ENCODE data around the gene DISP1. TPM values are rescaled to one million over a fixed set of nuclear protein-coding genes. Genes with fewer than 3 reads are reported as not detected.

Gene DISP1
- total and polyA plus RNA-seq, 10 of the 15 experiments (the other 5 are each of a cell fraction or from before 2014, with no cell fraction given) = 0.11 to 1.4 (median 0.72) TPM

- Histone ChIP-seq H3K9ac (ENCODE audit: control insufficient read depth, insufficient read depth, low read length) (no peak overlapping the region), H4K20me1 (ENCODE audit: control insufficient read depth, insufficient read depth) (no peaks in the 10 kb centered on the region), H3K4me1 (ENCODE audit: control insufficient read depth, insufficient read depth, low read length) (no peaks in the 10 kb centered on the region), H3K4me2 (ENCODE audit: control insufficient read depth, insufficient read depth) (no peak overlapping the region), H3K36me3 (ENCODE audit: control insufficient read depth in 2 of 2, insufficient read depth in 2 of 2, low read length in 1 of 2) (no peaks in the 10 kb centered on the region), H3K9me3 (replicated peaks; ENCODE audit: control insufficient read depth, insufficient read depth, low read length) (no peaks in the 10 kb centered on the region), H2AFZ (ENCODE audit: control insufficient read depth, low read depth, low read length) (no peak overlapping the region), H3K27me3 (replicated peaks in 1 of 2; ENCODE audit: control insufficient read depth in 2 of 2, insufficient read depth in 2 of 2, low read length in 1 of 2) (no peaks in the 10 kb centered on the region; a peak in 3 of 4 replicates), H3K4me3 (no peak overlapping the region), H3K27ac (ENCODE audit: control insufficient read depth, insufficient read depth) (no peak overlapping the region), H3K79me2 (ENCODE audit: control insufficient read depth, insufficient read depth, low read length) (no peaks in the 10 kb centered on the region)
- no peak for ATAC-seq
- SMC1A ChIA-PET (ENCODE audit: uncharacterized antibody, unreplicated experiment) = interaction anchor here (0.6 kb wide), 1 partner anchor 74 kb away, joined by 3 read pairs; no protein-coding TSS in a partner anchor
- CTCF ChIA-PET = interaction anchor here (0.9 kb wide), 1 partner anchor 289 kb away, joined by 3 read pairs; no protein-coding TSS in a partner anchor
- DNase-seq (ENCODE audit: low read depth, low spot score) = no peak
- no peak for TF ChIP-seq SREBF1 (IDR thresholded peaks at IDR 0.05; ENCODE audit: low read length)
- TF ChIP-seq STAT3 (IDR thresholded peaks at IDR 0.05; ENCODE audit: low read depth, low read length) = no peak
- no peak for TF ChIP-seq YY1 (IDR thresholded peaks at IDR 0.05; ENCODE audit: low read depth, low read length)
- TF ChIP-seq NR2C2 (IDR thresholded peaks at IDR 0.05; ENCODE audit: borderline replicate concordance, control insufficient read depth, insufficient read length, low read depth) = no peak
- no peak for TF ChIP-seq TCF7 (IDR thresholded peaks at IDR 0.05; ENCODE audit: borderline replicate concordance)
- no peak for TF ChIP-seq EP300 (IDR thresholded peaks at IDR 0.05; ENCODE audit: borderline replicate concordance in 1 of 2, control insufficient read depth in 1 of 2, low read depth in 2 of 2, low read length in 2 of 2)
- no peak for TF ChIP-seq ZSCAN29 (IDR thresholded peaks at IDR 0.05)
- no peak for TF ChIP-seq NFXL1 (IDR thresholded peaks at IDR 0.05; ENCODE audit: borderline replicate concordance)
- no peak for TF ChIP-seq YBX1 (IDR thresholded peaks at IDR 0.05)
- TF ChIP-seq EZH2 (IDR thresholded peaks at IDR 0.05; ENCODE audit: borderline replicate concordance, control insufficient read depth, low read depth, low read length) = no peak
- no peak for TF ChIP-seq MEF2B (IDR thresholded peaks at IDR 0.05; ENCODE audit: partially characterized antibody, poor library complexity, severe bottlenecking)
- TF ChIP-seq CTCF (IDR thresholded peaks at IDR 0.05 in 2 of 3, conservative IDR thresholded peaks at IDR 0.05 in 1 of 3; ENCODE audit: control insufficient read depth in 2 of 3, extremely low read depth in 1 of 3, insufficient read depth in 1 of 3, low read depth in 3 of 3, low read length in 3 of 3) = no peak
- no peak for TF ChIP-seq NRF1 (conservative IDR thresholded peaks at IDR 0.05; ENCODE audit: low read depth, low read length)
- TF ChIP-seq E2F8 (IDR thresholded peaks at IDR 0.05; ENCODE audit: low read depth, partially characterized antibody) = no peak
- no peak for TF ChIP-seq FOXM1 (IDR thresholded peaks at IDR 0.05; ENCODE audit: low read depth, low read length)
- TF ChIP-seq TBL1XR1 (IDR thresholded peaks at IDR 0.05; ENCODE audit: low read depth, low read length) = no peak
- TF ChIP-seq JUNB (IDR thresholded peaks at IDR 0.05) = no peak
- no peak for TF ChIP-seq BMI1 (IDR thresholded peaks at IDR 0.05; ENCODE audit: borderline replicate concordance)
- RAD21 ChIA-PET (ENCODE audit: unreplicated experiment) = no interaction called here
- intact Hi-C loops (cut with micrococcal nuclease; ENCODE audit: unreplicated experiment) = no loop called here
- POLR2A ChIA-PET = no interaction called here
- BruUV-seq (replicated peaks) = no TSS peak
- FAIRE-seq = no peak
- WGBS (ENCODE audit: insufficient coverage, insufficient replicate concordance, low lambda C conversion rate, missing lambda C conversion rate) = 51% methylated on average over 4 of the region's 4 CpGs
- in situ Hi-C loops (cut with MboI) = no loop called here
Observed at GRCh38 chr1:222801067-222801466, 13.8 kb upstream of the DISP1 start.

Data from GM12878 (cell line).